ENCODE measurements around the gene ZNF717. TPM values are rescaled to one million over a fixed set of nuclear protein-coding genes. Genes with fewer than 3 reads are reported as not detected.

ZNF717 gene
- total RNA-seq (2022; extraction: Qiagen RNA extraction; ENCODE audit: low read depth) = 2.5 to 3.9 TPM (median 3.0 TPM) in 5 replicates

DNA sequence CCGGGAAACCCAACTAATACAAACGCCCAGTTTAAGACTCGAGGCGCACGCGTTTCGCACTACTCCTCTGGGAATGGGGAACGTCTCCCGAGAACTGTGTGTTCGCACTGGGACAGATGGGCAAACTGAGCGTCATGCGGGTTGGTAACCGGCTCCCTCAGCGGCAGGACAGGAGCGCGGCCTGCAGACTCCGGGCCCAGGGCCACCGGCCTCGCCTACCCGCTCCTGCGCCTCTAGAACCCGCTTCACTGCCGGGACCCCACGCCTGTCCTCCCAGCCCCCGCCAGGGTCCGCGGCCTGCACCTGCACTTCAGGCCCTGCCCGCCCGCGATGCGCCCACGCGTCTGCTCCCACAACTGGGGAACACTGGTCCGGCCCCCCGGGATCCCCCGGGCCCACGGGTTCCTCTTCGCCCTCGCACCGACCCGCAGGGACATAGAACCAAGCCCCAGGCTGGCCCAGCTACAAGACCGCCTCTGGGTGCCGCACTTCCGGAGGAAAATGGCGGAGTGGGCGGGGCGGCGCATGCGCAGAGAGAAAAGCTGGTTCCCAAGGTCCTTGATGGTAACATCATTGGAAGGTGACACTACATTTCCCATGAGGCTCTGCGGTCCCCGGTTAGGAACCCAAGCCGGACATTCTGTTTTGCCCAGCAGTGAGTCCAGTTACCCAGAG lies at the start of gene ZNF717:
ZNF717 (minus strand) TSS at position 469 of the 675 bp plus-strand sequence. CDS start 2,187 bp downstream, outside the sequence.

Other genes starting within 250 kb of the ZNF717 start
- gene FRG2C, start 121.2 kb downstream of the ZNF717 start, total RNA-seq (2022; extraction: Qiagen RNA extraction; ENCODE audit: low read depth) = not detected in 5 replicates